A549 (cell line): ENCODE data around the gene COX10. TPM values are rescaled to one million over a fixed set of nuclear protein-coding genes. Genes with fewer than 3 reads are reported as not detected.

Experiments used
- ATAC-seq, 2 experiments: fragments of 200-7000 bp in 1 of 2; fragments of >200 bp in 1 of 2; cut with Nextera tagmentation in 1 of 2; cut with Tn5 transposase in 1 of 2; 3 replicates each; pipeline versions ENCODE4 v1.8.0 to v1.9.1; 2018 to 2020; ENCODE audit warnings: mild to moderate bottlenecking in 1 of 2, moderate library complexity in 1 of 2
- CTCF ChIA-PET: fragments of 300-600 bp; sonication (Branson Sonifier 250); formaldehyde crosslinking; extraction: SDS; loops from one replicate; lab custom pipeline; 2021; ENCODE audit warnings: antibody characterized with exemption, inconsistent platforms; lab: Yijun Ruan, JAX
- POLR2A ChIA-PET: fragments of 350-600 bp; formaldehyde crosslinking; extraction: SDS; loops from one replicate; lab custom pipeline; 2021; ENCODE audit warnings: antibody characterized with exemption, inconsistent platforms; lab: Yijun Ruan, JAX
- DNase-seq, 2 experiments: peaks; one replicate each; pipeline versions ENCODE4 v3.0.0 to v3.0.0-alpha.2; 2011 to 2016; ENCODE audit warnings: low read depth in 1 of 2, low spot score in 1 of 2
- FAIRE-seq: peaks from 2 replicates; lab custom pipeline; 2011; peaks lifted over from hg19 to GRCh38; lab: Jason Lieb, UNC
- H3K27ac ChIP-seq, 2 experiments: fragments of >200 bp; sonication (Bioruptor Twin); formaldehyde crosslinking; 3 replicates each; pipeline ENCODE4 v1.5.1; 2016 to 2017
- H3K4me1 ChIP-seq: fragments of >200 bp; sonication (Bioruptor Twin); formaldehyde crosslinking; 3 replicates; pipeline ENCODE4 v1.6.1; 2016
- H3K4me2 ChIP-seq: fragments of >200 bp; sonication (Bioruptor Twin); formaldehyde crosslinking; 3 replicates; pipeline ENCODE4 v1.6.1; 2016
- H3K4me3 ChIP-seq: fragments of >200 bp; sonication (Bioruptor Twin); formaldehyde crosslinking; 3 replicates; pipeline ENCODE4 v1.5.1; 2016
- H3K9me3 ChIP-seq: fragments of >200 bp; sonication (Bioruptor Twin); formaldehyde crosslinking; 3 replicates; pipeline ENCODE4 v1.6.1; 2016
- CEBPB ChIP-seq, 2 experiments: fragments of >200 bp in 1 of 2; sonication (Bioruptor Twin) in 1 of 2; formaldehyde crosslinking in 1 of 2; IDR thresholded peaks; 2 replicates each; pipeline ENCODE4 v1.6.1; 2012 to 2016
- EHF ChIP-seq: fragments of 250-450 bp; sonication (Bioruptor Pico); IDR thresholded peaks from 2 replicates; pipeline ENCODE4 v1.5.0; 2020; ENCODE audit warnings: mild to moderate bottlenecking
- ESRRA ChIP-seq: fragments of 150-350 bp; IDR thresholded peaks from 2 replicates; pipeline ENCODE4 v1.6.1; 2014; ENCODE audit warnings: mild to moderate bottlenecking, low read length, borderline replicate concordance
- FOSL2 ChIP-seq, 2 experiments: fragments of 450-650 bp in 1 of 2; fragments of >200 bp in 1 of 2; sonication (Bioruptor Twin) in 1 of 2; formaldehyde crosslinking; IDR thresholded peaks; 2 replicates each; pipeline versions ENCODE4 v1.5.0 to v1.6.1; 2016 to 2020; ENCODE audit warnings: mild to moderate bottlenecking in 1 of 2, moderate library complexity in 1 of 2
- FOXS1 ChIP-seq: fragments of 250-450 bp; sonication (Bioruptor Pico); IDR thresholded peaks from 2 replicates; pipeline ENCODE4 v1.5.0; 2020; ENCODE audit warnings: mild to moderate bottlenecking, moderate library complexity
- HOXA7 ChIP-seq: fragments of 250-450 bp; sonication (Bioruptor Pico); IDR thresholded peaks from 2 replicates; pipeline ENCODE4 v1.5.0; 2020; ENCODE audit warnings: mild to moderate bottlenecking, moderate library complexity
- HOXB13 ChIP-seq: fragments of 250-450 bp; sonication (Bioruptor Pico); IDR thresholded peaks from 2 replicates; pipeline ENCODE4 v1.5.0; 2020; ENCODE audit warnings: low read depth, mild to moderate bottlenecking, moderate library complexity
- JUN ChIP-seq, 2 experiments: fragments of >200 bp; sonication (Bioruptor Twin); formaldehyde crosslinking; IDR thresholded peaks; 2 replicates in 1 of 2; 3 replicates in 1 of 2; pipeline ENCODE4 v1.6.1; 2016 to 2017
- KDM1A ChIP-seq: fragments of 200-600 bp; sonication (generic); IDR thresholded peaks from 2 replicates; pipeline ENCODE4 v1.6.1; 2016; ENCODE audit warnings: low read depth, mild to moderate bottlenecking
- NFE2L2 ChIP-seq: fragments of 150-350 bp; conservative IDR thresholded peaks from 2 replicates; pipeline ENCODE4 v1.6.1; 2014; ENCODE audit warnings: low read length
- NR3C1 ChIP-seq: fragments of >200 bp; sonication (Bioruptor Twin); formaldehyde crosslinking; IDR thresholded peaks from 3 replicates; pipeline ENCODE4 v1.6.1; 2017
- PHF8 ChIP-seq: fragments of 200-600 bp; sonication (generic); IDR thresholded peaks from 2 replicates; pipeline ENCODE4 v1.6.1; 2016; ENCODE audit warnings: low read depth, mild to moderate bottlenecking, antibody characterized with exemption, moderate library complexity, borderline replicate concordance
- POLR2A ChIP-seq: IDR thresholded peaks from 2 replicates; pipeline ENCODE4 v1.6.1; 2012; ENCODE audit warnings: mild to moderate bottlenecking, low read length
- RCOR1 ChIP-seq: fragments of 150-350 bp; IDR thresholded peaks from 2 replicates; pipeline ENCODE4 v1.6.1; 2014; ENCODE audit warnings: antibody characterized with exemption, low read length, low read depth
- TFCP2L1 ChIP-seq: fragments of 250-450 bp; sonication (Bioruptor Pico); IDR thresholded peaks from 2 replicates; pipeline ENCODE4 v1.5.0; 2021; ENCODE audit warnings: mild to moderate bottlenecking
- TP53 ChIP-seq: fragments of 250-450 bp; sonication (Bioruptor Pico); IDR thresholded peaks from 2 replicates; pipeline ENCODE4 v1.5.0; 2021; ENCODE audit warnings: mild to moderate bottlenecking, moderate library complexity
- ZFP36 ChIP-seq: fragments of 450-650 bp; IDR thresholded peaks from 2 replicates; pipeline ENCODE4 v1.6.1; 2014; ENCODE audit warnings: borderline replicate concordance; ENCODE audit not compliant: partially characterized antibody
- WGBS: methylation state at CpG from one replicate; pipeline ENCODE4 v1.1.6; 2017; ENCODE audit errors: missing lambda C conversion rate; 5-methylcytosine and 5-hydroxymethylcytosine counted together
- polyA plus RNA-seq, 4 experiments: library from polyadenylated mRNA; depleted of rRNA in 3 of 4; stranded (reverse); fragments of >200 nt; fragmentation: RNase III in 1 of 4; extraction: RNeasy Plus Mini Kit Qiagen cat#74134 plus additional on column Dnase treatment in 1 of 4; gene quantifications; 2 replicates in 3 of 4; 3 replicates in 1 of 4; pipeline ENCODE4 v1.2.3, GENCODE V29; 2011 to 2017
- TF ChIP-seq, protein P1 (sequence below): IDR thresholded peaks from 2 replicates; pipeline ENCODE4 v1.6.1; 2012
- TF ChIP-seq, protein P2 (sequence below): IDR thresholded peaks from 2 replicates; pipeline ENCODE4 v1.6.1; 2012; ENCODE audit warnings: low read depth, borderline replicate concordance
- TF ChIP-seq, protein P3 (sequence below): fragments of 200-600 bp; sonication (generic); IDR thresholded peaks from 2 replicates; pipeline ENCODE4 v1.6.1; 2016; ENCODE audit warnings: antibody characterized with exemption, mild to moderate bottlenecking, moderate library complexity
- TF ChIP-seq, protein P4 (sequence below): fragments of >200 bp; sonication (Bioruptor Twin); formaldehyde crosslinking; IDR thresholded peaks from 2 replicates; pipeline ENCODE4 v1.6.1; 2016

The COX10 gene
- polyA plus RNA-seq, 2 of the 4 experiments (the other 2 are of a cell fraction) = 15.1 to 25.8 TPM

DNA sequence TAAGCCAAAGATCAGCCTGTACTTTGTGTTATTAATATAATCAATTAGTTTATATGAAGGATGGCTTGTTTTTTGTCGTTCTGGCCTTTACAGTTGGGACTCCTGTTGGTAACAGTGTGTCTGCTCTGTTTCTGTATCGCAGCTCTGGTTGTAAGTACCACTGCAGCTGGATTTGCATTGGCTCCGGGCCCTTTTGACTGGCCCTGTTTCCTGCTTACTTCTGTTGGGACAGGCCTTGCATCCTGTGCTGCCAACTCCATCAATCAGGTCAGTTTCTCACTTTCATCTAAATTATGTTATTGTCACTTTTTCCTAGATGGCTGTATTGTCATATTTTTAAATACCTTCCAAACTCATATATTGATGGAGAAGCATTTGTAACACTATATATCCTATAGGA, 32.7 kb downstream of the COX10 start (continued):
- TF ChIP-seq RCOR1 = no peak
- TF ChIP-seq, protein P1, sequence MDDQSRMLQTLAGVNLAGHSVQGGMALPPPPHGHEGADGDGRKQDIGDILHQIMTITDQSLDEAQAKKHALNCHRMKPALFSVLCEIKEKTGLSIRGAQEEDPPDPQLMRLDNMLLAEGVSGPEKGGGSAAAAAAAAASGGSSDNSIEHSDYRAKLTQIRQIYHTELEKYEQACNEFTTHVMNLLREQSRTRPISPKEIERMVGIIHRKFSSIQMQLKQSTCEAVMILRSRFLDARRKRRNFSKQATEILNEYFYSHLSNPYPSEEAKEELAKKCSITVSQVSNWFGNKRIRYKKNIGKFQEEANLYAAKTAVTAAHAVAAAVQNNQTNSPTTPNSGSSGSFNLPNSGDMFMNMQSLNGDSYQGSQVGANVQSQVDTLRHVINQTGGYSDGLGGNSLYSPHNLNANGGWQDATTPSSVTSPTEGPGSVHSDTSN = no peak
- no peak for TF ChIP-seq KDM1A
- no peak for TF ChIP-seq FOSL2 (IDR thresholded peaks at IDR 0.05)
- no peak for TF ChIP-seq FOSL2 (CRISPR knock-in tag; IDR thresholded peaks at IDR 0.05)
- no peak for TF ChIP-seq TP53 (CRISPR knock-in tag)
- no peak for TF ChIP-seq TFCP2L1
- TF ChIP-seq, protein P2, sequence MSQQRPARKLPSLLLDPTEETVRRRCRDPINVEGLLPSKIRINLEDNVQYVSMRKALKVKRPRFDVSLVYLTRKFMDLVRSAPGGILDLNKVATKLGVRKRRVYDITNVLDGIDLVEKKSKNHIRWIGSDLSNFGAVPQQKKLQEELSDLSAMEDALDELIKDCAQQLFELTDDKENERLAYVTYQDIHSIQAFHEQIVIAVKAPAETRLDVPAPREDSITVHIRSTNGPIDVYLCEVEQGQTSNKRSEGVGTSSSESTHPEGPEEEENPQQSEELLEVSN = no peak
- no peak for TF ChIP-seq HOXA7 (CRISPR knock-in tag)
- TF ChIP-seq HOXB13 (CRISPR knock-in tag) = no peak
- TF ChIP-seq EHF (CRISPR knock-in tag) = no peak
- no peak for TF ChIP-seq JUN (IDR thresholded peaks at IDR 0.05)
- TF ChIP-seq NR3C1 = no peak

DNA sequence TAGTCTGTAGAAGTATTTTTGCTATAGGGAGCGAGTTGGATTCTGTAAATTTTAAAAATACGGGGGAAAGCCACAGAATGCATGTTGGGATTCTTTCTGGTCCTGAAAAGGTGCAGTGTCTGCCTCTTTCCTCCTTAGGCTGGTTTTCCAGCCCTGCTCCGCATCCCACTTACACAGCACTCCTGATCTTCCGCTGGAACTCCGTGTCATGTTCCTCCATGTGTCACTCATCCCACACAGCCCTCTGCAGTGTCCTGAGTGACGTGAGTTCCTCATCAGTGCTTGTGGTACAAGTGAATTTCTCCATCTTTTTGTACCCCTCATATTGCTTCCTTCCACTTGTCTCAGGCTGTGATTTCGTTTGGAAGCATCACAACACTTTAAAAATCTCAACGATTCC, 34.5 kb downstream of the COX10 start:
- TF ChIP-seq NFE2L2 = no peak
- no peak for TF ChIP-seq NR3C1
- no peak for TF ChIP-seq FOXS1
- TF ChIP-seq ESRRA = no peak
- TF ChIP-seq, protein P3, sequence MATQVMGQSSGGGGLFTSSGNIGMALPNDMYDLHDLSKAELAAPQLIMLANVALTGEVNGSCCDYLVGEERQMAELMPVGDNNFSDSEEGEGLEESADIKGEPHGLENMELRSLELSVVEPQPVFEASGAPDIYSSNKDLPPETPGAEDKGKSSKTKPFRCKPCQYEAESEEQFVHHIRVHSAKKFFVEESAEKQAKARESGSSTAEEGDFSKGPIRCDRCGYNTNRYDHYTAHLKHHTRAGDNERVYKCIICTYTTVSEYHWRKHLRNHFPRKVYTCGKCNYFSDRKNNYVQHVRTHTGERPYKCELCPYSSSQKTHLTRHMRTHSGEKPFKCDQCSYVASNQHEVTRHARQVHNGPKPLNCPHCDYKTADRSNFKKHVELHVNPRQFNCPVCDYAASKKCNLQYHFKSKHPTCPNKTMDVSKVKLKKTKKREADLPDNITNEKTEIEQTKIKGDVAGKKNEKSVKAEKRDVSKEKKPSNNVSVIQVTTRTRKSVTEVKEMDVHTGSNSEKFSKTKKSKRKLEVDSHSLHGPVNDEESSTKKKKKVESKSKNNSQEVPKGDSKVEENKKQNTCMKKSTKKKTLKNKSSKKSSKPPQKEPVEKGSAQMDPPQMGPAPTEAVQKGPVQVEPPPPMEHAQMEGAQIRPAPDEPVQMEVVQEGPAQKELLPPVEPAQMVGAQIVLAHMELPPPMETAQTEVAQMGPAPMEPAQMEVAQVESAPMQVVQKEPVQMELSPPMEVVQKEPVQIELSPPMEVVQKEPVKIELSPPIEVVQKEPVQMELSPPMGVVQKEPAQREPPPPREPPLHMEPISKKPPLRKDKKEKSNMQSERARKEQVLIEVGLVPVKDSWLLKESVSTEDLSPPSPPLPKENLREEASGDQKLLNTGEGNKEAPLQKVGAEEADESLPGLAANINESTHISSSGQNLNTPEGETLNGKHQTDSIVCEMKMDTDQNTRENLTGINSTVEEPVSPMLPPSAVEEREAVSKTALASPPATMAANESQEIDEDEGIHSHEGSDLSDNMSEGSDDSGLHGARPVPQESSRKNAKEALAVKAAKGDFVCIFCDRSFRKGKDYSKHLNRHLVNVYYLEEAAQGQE = no peak
- TF ChIP-seq, all 56 proteins: peak for 0
- Histone ChIP-seq H3K4me2 (no peak overlapping the region), H3K4me3 (no peak overlapping the region), H3K9me3 (no peaks in the 10 kb centered on the region), H3K27ac (no peak overlapping the region), H3K4me1 (no peaks in the 10 kb centered on the region)
- CTCF ChIA-PET = no interaction called here
- WGBS = 84% methylated on average over 8 of the region's 8 CpGs
- POLR2A ChIA-PET = no interaction called here
- FAIRE-seq (no peak), DNase-seq (no peak), ATAC-seq (no peak)

DNA sequence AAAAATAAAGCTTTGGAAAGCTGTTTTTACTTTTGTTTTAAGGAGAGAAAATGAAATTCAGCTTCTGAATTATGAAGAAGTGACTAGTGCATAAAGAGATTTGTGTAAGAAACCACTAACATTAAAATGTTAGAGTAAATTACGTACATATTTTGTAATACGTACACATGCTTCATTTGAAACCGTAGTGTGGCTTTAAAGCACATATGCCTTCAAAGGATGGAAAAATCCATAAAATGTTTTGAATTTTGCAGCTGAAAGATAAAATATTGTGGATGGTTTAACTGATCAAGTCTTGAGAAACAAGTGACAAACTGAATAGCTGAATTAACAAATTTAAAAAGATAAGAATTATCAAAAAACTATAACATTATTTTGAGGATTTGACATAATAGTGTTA, 35.4 kb downstream of the COX10 start:
- no peak overlapping the region for H3K27ac ChIP-seq
- TF ChIP-seq FOSL2 (IDR thresholded peaks at IDR 0.05) (no peak), FOSL2 (CRISPR knock-in tag; IDR thresholded peaks at IDR 0.05) (no peak), CEBPB (IDR thresholded peaks at IDR 0.05) (no peak), ZFP36 (no peak), POLR2A (no peak), PHF8 (no peak)
- TF ChIP-seq, protein P4, sequence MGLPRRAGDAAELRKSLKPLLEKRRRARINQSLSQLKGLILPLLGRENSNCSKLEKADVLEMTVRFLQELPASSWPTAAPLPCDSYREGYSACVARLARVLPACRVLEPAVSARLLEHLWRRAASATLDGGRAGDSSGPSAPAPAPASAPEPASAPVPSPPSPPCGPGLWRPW = no peak
- no peak overlapping the region for H3K4me2 ChIP-seq
- ChIA-PET CTCF (no interaction called here), POLR2A (no interaction called here)
- FAIRE-seq (no peak), ATAC-seq (no peak), DNase-seq (no peak)
- WGBS = 55% methylated on average over 3 of the region's 3 CpGs
- H3K9me3 ChIP-seq = no peaks in the 10 kb centered on the region
- H3K4me3 ChIP-seq = no peak overlapping the region
- H3K4me1 ChIP-seq = no peaks in the 10 kb centered on the region
